ENCODE results near the gene CCDC106.

Gene CCDC106

GRCh38 chr19:55647732-55648584 is at the start of gene CCDC106:
Gene CCDC106, plus strand, starts transcription at chr19:55648212. Its CDS starts 835 bp downstream, at chr19:55649047.
- Mint-ChIP-seq H3K4me3 (peak within 1 kb of the TSS; percentile 96), H3K27me3 (no peaks in the 10 kb centered on the region)

GRCh38 chr19:55598719-55599467 is 49.1 kb upstream of the CCDC106 start:
- H3K4me3 Mint-ChIP-seq: peak overlapping the region; percentile 88
- peaks cover 27% of the 10 kb centered on the region for H3K4me1 Mint-ChIP-seq
- H3K27ac Mint-ChIP-seq: peak overlapping the region; percentile 96
- peaks cover 19% of the 10 kb centered on the region for H3K9me3 Mint-ChIP-seq
- H3K27me3 Mint-ChIP-seq: no peaks in the 10 kb centered on the region
- peaks cover 51% of the 10 kb centered on the region for H3K36me3 Mint-ChIP-seq
- peak; percentile 82 for ATAC-seq

More at GRCh38 chr19:55647732-55648584, at the start of gene CCDC106:
- Mint-ChIP-seq H3K9me3 (no peaks in the 10 kb centered on the region), H3K27ac (peak within 1 kb of the TSS; percentile 97), H3K36me3 (peaks cover 65% of the 10 kb centered on the region), H3K4me1 (peaks cover 72% of the 10 kb centered on the region)
- peak; percentile 48 for ATAC-seq

DNA sequence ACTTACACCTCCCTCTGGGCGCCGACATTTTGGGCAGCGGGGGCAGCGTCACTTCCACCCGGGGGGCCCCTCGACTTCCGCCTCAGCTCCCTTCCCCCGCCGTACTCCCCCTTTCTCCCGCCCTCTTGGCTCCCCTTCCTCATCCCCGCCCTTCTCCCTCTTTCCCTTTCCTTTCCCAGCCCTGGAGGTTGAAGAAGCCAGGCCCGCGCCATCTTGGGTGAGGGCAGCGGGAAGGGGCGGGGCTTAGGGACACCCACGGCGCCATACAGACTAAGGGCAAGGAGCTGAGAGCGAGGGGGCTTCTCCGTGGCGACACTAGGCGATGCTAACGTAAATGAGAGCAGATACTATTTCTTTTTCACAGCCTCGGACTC is 48.6 kb upstream of the CCDC106 start, which contains the start of gene FIZ1:
Gene FIZ1, minus strand, starts transcription at position 50 of the 374 bp plus-strand sequence. CDS start 1,652 bp downstream, outside the sequence.
- ATAC-seq: peak; percentile 84
- peaks cover 19% of the 10 kb centered on the region for H3K9me3 Mint-ChIP-seq
- peaks cover 31% of the 10 kb centered on the region for H3K4me1 Mint-ChIP-seq
- H3K27ac Mint-ChIP-seq: peak within 1 kb of the TSS; percentile 96
- H3K36me3 Mint-ChIP-seq: peaks cover 51% of the 10 kb centered on the region
- H3K4me3 Mint-ChIP-seq: peak within 1 kb of the TSS; percentile 88
- no peaks in the 10 kb centered on the region for H3K27me3 Mint-ChIP-seq

DNA sequence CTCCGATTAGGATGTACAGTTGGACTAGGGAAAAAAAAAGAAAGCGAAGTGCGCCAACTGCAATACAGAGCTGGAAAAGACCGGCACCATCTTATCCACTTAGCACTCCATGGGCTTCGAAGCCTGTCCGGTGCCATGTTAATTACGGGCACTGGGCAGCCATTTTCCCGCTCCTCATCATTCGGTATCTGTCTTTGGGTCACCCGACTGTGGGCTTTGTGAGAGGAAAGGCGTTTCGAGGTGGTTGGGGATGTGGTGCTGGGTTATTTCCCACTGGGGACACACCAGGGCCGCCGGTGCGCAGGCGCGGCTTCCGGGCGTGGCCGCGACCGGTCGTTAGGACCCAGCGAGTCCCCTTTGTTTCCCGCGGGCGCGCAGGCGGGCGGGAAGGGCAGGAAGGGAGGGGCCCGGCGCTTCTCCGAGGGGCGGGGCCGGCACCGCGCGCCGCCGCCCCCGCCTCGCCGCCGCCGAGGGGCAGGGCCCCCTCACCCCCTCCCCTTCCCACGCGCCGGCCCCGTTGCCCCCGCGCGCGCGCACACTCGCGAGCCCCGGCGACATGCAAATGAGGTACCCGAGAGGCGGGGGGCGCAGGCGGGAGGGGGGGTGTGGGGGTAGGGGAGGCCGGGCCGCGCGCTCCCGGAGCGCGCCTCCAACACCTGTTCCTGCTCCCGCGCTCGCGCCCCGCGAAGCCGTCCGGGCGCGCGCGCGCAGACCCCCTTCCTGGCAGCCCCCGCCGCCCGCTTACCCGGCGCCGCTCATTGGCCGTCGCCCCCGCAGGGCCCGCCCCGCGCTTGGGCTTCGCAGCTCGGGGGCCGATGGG is 48.0 kb upstream of the CCDC106 start, which contains the start of gene ZNF524:
Gene ZNF524, plus strand, starts transcription at position 447 of the 820 bp plus-strand sequence. CDS start 1,825 bp downstream, outside the sequence.
- Mint-ChIP-seq H3K4me1 (peaks cover 35% of the 10 kb centered on the region), H3K36me3 (peaks cover 45% of the 10 kb centered on the region), H3K27me3 (no peaks in the 10 kb centered on the region), H3K27ac (peak within 1 kb of the TSS; percentile 96), H3K4me3 (peak within 1 kb of the TSS; percentile 88), H3K9me3 (peaks cover 17% of the 10 kb centered on the region)
- ATAC-seq: peak; percentile 76

- Mint-ChIP-seq H3K4me3 (peak overlapping the region; percentile 74), H3K27ac (peak overlapping the region; percentile 59), H3K36me3 (peaks cover 39% of the 10 kb centered on the region), H3K27me3 (no peaks in the 10 kb centered on the region), H3K4me1 (peaks cover 35% of the 10 kb centered on the region), H3K9me3 (peaks cover 13% of the 10 kb centered on the region)
- ATAC-seq: no peak
Observed at GRCh38 chr19:55600662-55601028, 47.4 kb upstream of the CCDC106 start.

DNA sequence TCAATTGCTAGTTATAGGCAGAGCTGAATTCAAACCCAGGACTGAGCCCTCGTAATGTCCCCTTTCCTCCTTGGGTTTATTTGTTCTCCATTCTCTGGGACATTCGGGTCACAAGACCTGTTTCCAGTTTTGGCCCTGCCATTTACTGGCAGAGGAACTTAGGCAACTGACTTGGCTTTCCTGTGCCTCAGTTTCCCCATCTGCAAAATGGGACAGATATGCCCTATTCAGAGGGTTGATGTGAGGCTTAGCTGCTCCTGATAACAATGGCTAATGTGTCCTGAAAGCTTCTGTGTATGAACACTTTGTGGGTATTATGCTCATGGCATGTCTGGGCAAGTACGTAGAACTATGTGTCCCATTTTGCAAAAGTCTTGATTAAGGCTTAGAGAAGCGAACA is 46.9 kb upstream of the CCDC106 start:
- peak overlapping the region; percentile 59 for H3K27ac Mint-ChIP-seq
- peaks cover 11% of the 10 kb centered on the region for H3K9me3 Mint-ChIP-seq
- ATAC-seq: no peak
- peak overlapping the region; percentile 74 for H3K4me3 Mint-ChIP-seq
- H3K27me3 Mint-ChIP-seq: no peaks in the 10 kb centered on the region
- H3K4me1 Mint-ChIP-seq: peaks cover 39% of the 10 kb centered on the region
- H3K36me3 Mint-ChIP-seq: peaks cover 35% of the 10 kb centered on the region

- H3K36me3 Mint-ChIP-seq: peaks cover 28% of the 10 kb centered on the region
- H3K4me1 Mint-ChIP-seq: peaks cover 51% of the 10 kb centered on the region
- peaks cover 7% of the 10 kb centered on the region for H3K9me3 Mint-ChIP-seq
- ATAC-seq: no peak
- H3K27ac Mint-ChIP-seq: no peak overlapping the region
- no peaks in the 10 kb centered on the region for H3K27me3 Mint-ChIP-seq
- H3K4me3 Mint-ChIP-seq: no peak overlapping the region
Observed at GRCh38 chr19:55602104-55603001, 45.7 kb upstream of the CCDC106 start.

DNA sequence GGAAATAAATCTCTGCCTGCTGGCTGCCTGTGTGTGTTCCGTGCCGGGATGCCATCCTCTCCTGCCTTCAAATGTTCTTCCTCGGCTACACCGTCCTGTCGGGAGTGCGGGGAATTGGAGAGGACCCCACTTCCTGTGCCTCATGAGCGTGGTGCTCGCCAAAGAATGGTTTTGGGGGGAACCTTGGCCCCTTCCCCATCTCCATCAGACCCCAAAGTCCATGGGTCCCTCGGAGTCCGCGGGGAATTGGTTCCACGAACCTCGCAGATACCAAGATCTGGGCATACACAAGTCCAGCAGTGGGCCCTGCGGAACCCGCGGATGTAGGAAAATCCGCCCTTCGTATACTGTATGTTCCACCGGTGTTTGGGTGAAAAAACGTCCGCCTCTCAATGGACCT is 44.9 kb upstream of the CCDC106 start:
- no peaks in the 10 kb centered on the region for H3K27me3 Mint-ChIP-seq
- peaks cover 4% of the 10 kb centered on the region for H3K9me3 Mint-ChIP-seq
- H3K4me1 Mint-ChIP-seq: peaks cover 55% of the 10 kb centered on the region
- H3K36me3 Mint-ChIP-seq: peaks cover 27% of the 10 kb centered on the region
- peak overlapping the region; percentile 49 for H3K4me3 Mint-ChIP-seq
- no peak for ATAC-seq
- H3K27ac Mint-ChIP-seq: peak overlapping the region; percentile 22

DNA sequence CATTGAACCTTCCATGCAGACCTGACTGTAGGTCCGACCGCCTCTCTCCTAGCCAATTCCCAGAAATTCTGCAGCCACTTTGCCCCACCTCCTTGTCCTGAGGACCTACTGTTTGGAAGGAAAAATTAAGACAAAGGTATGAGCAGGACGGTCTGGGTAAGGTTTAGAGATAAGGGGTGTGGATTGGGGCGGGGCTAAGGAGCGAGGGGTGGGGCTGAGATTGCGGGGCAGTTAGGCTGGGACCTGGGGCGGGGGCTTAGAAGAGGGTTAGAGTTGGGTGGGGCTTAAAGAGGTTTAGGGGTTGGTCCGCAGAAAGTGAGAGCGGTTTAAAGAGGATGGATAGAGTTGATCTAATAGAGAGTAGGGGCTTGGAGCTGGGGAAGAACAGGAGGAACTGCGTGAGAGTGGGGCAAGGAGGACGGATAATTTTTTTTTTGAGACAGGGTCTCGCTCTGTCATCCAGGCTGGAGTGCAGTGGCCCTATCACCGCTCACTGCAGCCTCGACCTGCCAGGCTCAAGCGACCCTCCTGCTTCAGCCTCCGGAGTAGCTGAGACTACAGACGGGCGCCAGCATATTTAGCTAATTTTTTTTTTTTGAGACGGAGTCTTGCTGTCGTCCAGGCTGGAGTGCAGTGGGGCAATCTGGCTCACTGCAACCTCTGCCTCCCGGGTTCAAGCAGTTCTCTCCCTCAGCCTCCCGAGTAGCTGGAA is 44.3 kb upstream of the CCDC106 start:
- peak overlapping the region; percentile 96 for H3K4me3 Mint-ChIP-seq
- H3K4me1 Mint-ChIP-seq: peaks cover 55% of the 10 kb centered on the region
- peaks cover 2% of the 10 kb centered on the region for H3K9me3 Mint-ChIP-seq
- H3K27me3 Mint-ChIP-seq: no peaks in the 10 kb centered on the region
- peaks cover 22% of the 10 kb centered on the region for H3K36me3 Mint-ChIP-seq
- peak overlapping the region; percentile 22 for H3K27ac Mint-ChIP-seq
- ATAC-seq: no peak

- H3K4me1 Mint-ChIP-seq: peaks cover 58% of the 10 kb centered on the region
- H3K36me3 Mint-ChIP-seq: peaks cover 31% of the 10 kb centered on the region
- H3K27ac Mint-ChIP-seq: peak overlapping the region; percentile 87
- no peaks in the 10 kb centered on the region for H3K9me3 Mint-ChIP-seq
- H3K27me3 Mint-ChIP-seq: no peaks in the 10 kb centered on the region
- peak overlapping the region; percentile 96 for H3K4me3 Mint-ChIP-seq
- ATAC-seq: peak; percentile 90
Observed at GRCh38 chr19:55605207-55605636, 42.8 kb upstream of the CCDC106 start.

- peak; percentile 34 for ATAC-seq
- Mint-ChIP-seq H3K9me3 (no peaks in the 10 kb centered on the region), H3K27me3 (no peaks in the 10 kb centered on the region), H3K36me3 (peaks cover 37% of the 10 kb centered on the region), H3K4me1 (peaks cover 62% of the 10 kb centered on the region), H3K4me3 (peak within 1 kb of the TSS; percentile 96), H3K27ac (peak within 1 kb of the TSS; percentile 87)
Observed at GRCh38 chr19:55605637-55606470, 42.2 kb upstream of the CCDC106 start, which contains the start of gene ZNF865. Gene ZNF865, plus strand, starts transcription at chr19:55605647. Its CDS starts 7,972 bp downstream, at chr19:55613619.

- peak overlapping the region; percentile 87 for H3K27ac Mint-ChIP-seq
- H3K36me3 Mint-ChIP-seq: peaks cover 38% of the 10 kb centered on the region
- H3K9me3 Mint-ChIP-seq: no peaks in the 10 kb centered on the region
- H3K4me3 Mint-ChIP-seq: peak overlapping the region; percentile 96
- no peaks in the 10 kb centered on the region for H3K27me3 Mint-ChIP-seq
- H3K4me1 Mint-ChIP-seq: peaks cover 63% of the 10 kb centered on the region
- ATAC-seq: no peak
Observed at GRCh38 chr19:55606471-55606787, 41.6 kb upstream of the CCDC106 start.

DNA sequence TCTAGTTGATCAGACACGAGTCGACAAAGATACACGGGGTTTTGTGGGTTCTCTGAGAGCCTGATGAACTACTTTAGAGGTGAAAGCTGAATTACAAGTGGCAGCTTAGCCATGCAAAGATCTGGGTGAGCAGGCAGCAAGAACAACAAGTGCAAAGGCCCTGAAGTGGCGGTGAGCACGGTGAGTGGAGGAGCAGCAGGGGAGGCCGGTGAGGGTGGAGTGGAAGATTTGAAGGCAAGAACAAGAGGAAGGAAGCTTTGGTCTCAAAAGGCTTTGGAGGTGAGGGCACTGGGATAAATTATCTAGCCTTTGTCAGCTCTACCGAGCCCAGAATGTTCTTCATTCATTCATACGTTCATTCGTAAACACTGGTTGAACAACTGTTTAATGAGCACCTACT is 41.2 kb upstream of the CCDC106 start:
- Mint-ChIP-seq H3K27me3 (no peaks in the 10 kb centered on the region), H3K36me3 (peaks cover 38% of the 10 kb centered on the region), H3K9me3 (no peaks in the 10 kb centered on the region), H3K27ac (peak overlapping the region; percentile 87), H3K4me1 (peaks cover 66% of the 10 kb centered on the region), H3K4me3 (peak overlapping the region; percentile 96)
- no peak for ATAC-seq

Measured in stimulated activated memory B cell treated with anti-CD40 and anti-IgM and Interleukin-4, amounts not matched to agents 10 μg/mL and 1 μg/mL and 100 μg/mL, for 72 hours (primary cell).